MM.1S (cell line): ENCODE results near the gene C3orf20.

Experiments used
- DNase-seq: peaks from one replicate; pipeline ENCODE4 v3.0.0-alpha.2; 2015
- H2AFZ ChIP-seq: fragments of 300-600 bp; sonication (generic); 2 replicates; pipeline ENCODE4 v1.6.0; 2016; ENCODE audit warnings: antibody characterized with exemption, low read length
- H3F3A ChIP-seq: fragments of 300-600 bp; sonication (generic); 2 replicates; pipeline ENCODE4 v1.6.1; 2016; ENCODE audit warnings: mild to moderate bottlenecking, antibody characterized with exemption, low read length, moderate library complexity, mixed read lengths; ENCODE audit not compliant: insufficient read depth
- H3K27ac ChIP-seq: fragments of 300-600 bp; sonication (generic); 2 replicates; pipeline ENCODE4 v1.5.1; 2016; ENCODE audit warnings: mild to moderate bottlenecking, low read length
- H3K27me3 ChIP-seq: fragments of 300-600 bp; sonication (generic); replicated peaks from 2 replicates; pipeline ENCODE4 v1.6.0; 2016; ENCODE audit warnings: low read length; ENCODE audit not compliant: insufficient read depth
- H3K36me3 ChIP-seq: fragments of 300-600 bp; sonication (generic); replicated peaks from 2 replicates; pipeline ENCODE4 v1.6.1; 2016; ENCODE audit warnings: mild to moderate bottlenecking, low read length, mixed read lengths; ENCODE audit not compliant: insufficient read depth
- H3K4me1 ChIP-seq: fragments of 300-600 bp; sonication (generic); 2 replicates; pipeline ENCODE4 v1.6.1; 2016; ENCODE audit warnings: low read length, mixed read lengths
- H3K4me2 ChIP-seq: fragments of 300-600 bp; sonication (generic); 2 replicates; pipeline ENCODE4 v1.6.0; 2016; ENCODE audit warnings: low read depth, low read length
- H3K4me3 ChIP-seq: fragments of 300-600 bp; sonication (generic); 2 replicates; pipeline ENCODE4 v1.5.1; 2016; ENCODE audit warnings: low read length, mixed read lengths
- H3K79me2 ChIP-seq: fragments of 300-600 bp; sonication (generic); 2 replicates; pipeline ENCODE4 v1.6.1; 2016; ENCODE audit warnings: mixed run types, low read length, mixed read lengths
- H3K9ac ChIP-seq: fragments of 300-600 bp; sonication (generic); 2 replicates; pipeline ENCODE4 v1.6.1; 2016; ENCODE audit warnings: low read length, mixed read lengths
- H3K9me2 ChIP-seq: fragments of 300-600 bp; sonication (generic); replicated peaks from 2 replicates; pipeline ENCODE4 v1.6.1; 2016; ENCODE audit warnings: mild to moderate bottlenecking, low read length, mixed read lengths; ENCODE audit not compliant: insufficient read depth
- H3K9me3 ChIP-seq: fragments of 300-600 bp; sonication (generic); replicated peaks from 2 replicates; pipeline ENCODE4 v1.6.1; 2016; ENCODE audit warnings: mild to moderate bottlenecking, low read length, mixed read lengths; ENCODE audit not compliant: insufficient read depth
- H4K20me1 ChIP-seq: fragments of 300-600 bp; sonication (generic); 2 replicates; pipeline ENCODE4 v1.6.1; 2016; ENCODE audit warnings: mild to moderate bottlenecking, low read length, moderate library complexity, mixed read lengths; ENCODE audit not compliant: insufficient read depth
- EZH2 ChIP-seq: fragments of 300-600 bp; sonication (generic); optimal IDR thresholded peaks from 2 replicates; pipeline ENCODE3; 2017; ENCODE audit warnings: low read depth, mild to moderate bottlenecking, antibody characterized with exemption, low read length, mixed read lengths
- EZH2phosphoT487 ChIP-seq: fragments of 300-600 bp; sonication (generic); IDR thresholded peaks from 2 replicates; pipeline ENCODE4 v1.6.1; 2018; ENCODE audit warnings: antibody characterized with exemption, low read length
- TF ChIP-seq, protein P1 (sequence below): fragments of 300-600 bp; sonication (generic); IDR thresholded peaks from 2 replicates; pipeline ENCODE4 v1.5.1; 2016; ENCODE audit warnings: antibody characterized with exemption, low read length, mixed read lengths

C3orf20 gene

DNA sequence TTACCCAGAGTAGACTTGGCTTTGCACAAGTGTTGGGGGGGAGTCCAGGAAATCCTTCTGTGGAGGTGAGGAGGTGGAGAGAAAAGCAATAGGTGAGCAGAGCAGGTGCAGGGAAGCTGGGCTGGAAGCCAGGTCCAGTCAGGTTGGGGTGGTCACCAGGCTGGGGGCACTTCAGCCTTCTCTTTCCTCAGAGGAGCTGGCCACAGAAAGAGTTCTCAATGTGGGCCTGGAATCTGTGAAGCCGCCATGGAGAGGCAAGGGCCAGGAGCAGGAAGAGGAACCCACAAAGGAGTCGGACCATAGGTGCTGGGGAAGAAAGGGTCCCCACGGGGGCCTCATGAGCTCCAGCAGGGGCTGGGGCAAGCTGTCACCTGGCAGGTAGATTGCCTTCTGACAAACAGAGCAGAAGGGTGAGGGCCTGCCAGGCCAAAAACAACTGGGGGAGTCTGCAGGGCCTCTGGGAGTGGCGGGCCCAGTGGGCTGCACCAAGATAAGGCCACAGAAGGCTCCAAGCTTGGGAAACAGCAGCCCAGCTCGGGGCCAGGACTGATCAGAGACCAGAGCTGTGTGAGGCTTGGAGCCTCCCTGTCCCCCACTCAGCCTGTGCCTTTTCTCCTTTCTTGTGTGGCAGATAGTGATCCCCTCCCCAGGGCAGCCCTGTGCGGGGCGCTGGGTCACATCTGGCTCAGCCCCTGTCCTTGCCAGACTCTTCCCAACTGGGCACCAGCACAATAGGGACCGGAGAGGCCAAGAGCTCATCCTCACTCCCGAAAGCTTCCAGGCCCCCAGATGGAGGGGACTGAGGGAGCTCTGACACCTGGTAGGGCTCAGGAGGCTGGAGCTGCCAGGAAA lies 90.9 kb downstream of the C3orf20 start:
- Histone ChIP-seq H3K36me3 (no peaks in the 10 kb centered on the region), H3K9me2 (no peaks in the 10 kb centered on the region), H3F3A (no peaks in the 10 kb centered on the region), H2AFZ (no peak overlapping the region), H3K4me2 (no peak overlapping the region), H3K79me2 (no peaks in the 10 kb centered on the region), H4K20me1 (no peaks in the 10 kb centered on the region), H3K9me3 (no peaks in the 10 kb centered on the region), H3K27ac (no peak overlapping the region), H3K4me3 (no peak overlapping the region), H3K4me1 (no peaks in the 10 kb centered on the region), H3K9ac (no peak overlapping the region), H3K27me3 (no peaks in the 10 kb centered on the region)
- no peak for DNase-seq
- TF ChIP-seq, protein P1, sequence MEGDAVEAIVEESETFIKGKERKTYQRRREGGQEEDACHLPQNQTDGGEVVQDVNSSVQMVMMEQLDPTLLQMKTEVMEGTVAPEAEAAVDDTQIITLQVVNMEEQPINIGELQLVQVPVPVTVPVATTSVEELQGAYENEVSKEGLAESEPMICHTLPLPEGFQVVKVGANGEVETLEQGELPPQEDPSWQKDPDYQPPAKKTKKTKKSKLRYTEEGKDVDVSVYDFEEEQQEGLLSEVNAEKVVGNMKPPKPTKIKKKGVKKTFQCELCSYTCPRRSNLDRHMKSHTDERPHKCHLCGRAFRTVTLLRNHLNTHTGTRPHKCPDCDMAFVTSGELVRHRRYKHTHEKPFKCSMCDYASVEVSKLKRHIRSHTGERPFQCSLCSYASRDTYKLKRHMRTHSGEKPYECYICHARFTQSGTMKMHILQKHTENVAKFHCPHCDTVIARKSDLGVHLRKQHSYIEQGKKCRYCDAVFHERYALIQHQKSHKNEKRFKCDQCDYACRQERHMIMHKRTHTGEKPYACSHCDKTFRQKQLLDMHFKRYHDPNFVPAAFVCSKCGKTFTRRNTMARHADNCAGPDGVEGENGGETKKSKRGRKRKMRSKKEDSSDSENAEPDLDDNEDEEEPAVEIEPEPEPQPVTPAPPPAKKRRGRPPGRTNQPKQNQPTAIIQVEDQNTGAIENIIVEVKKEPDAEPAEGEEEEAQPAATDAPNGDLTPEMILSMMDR, result no peak
- TF ChIP-seq EZH2phosphoT487, result no peak
- no peak for TF ChIP-seq EZH2

DNA sequence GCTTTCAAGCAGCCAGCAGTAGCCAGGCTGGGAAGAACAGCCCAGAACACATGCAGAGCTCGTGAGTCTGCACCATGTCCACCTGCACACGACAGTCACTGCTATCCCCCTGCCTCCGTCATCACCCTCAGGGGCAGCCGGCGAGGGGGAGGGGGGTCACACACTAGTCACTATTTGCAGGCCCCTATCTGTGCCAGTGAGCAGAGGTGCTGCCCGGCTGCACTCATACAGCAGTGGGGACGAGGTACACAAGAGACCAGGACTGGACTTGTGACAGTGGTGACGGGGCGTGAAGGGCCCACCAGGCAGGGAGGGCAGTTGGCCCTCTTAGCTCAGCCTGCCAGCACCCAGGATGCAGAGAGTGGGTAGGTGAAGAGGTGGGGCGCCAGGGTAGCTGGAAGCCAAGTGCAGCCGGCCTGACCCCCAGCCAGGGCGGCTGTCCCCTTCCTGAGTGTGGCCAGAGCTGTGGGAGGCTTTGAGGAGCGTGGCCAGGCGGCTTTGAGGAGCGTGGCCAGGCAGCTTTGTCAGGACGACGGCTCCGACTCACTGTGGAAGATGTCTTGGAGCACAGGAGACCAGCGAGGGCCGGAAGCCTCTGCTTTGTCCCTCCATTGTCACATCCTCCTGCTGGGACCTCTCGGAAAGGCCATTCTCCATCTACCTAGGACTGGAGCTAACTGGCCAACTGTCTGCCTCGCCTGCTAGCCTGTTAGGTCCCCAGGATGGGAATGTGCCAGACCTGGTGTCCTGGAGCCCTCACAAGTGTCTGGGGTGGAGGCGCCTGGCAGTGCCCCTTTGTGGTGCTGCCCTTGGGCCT lies 91.7 kb downstream of the C3orf20 start:
- Histone ChIP-seq H4K20me1 (no peaks in the 10 kb centered on the region), H3K9me3 (no peaks in the 10 kb centered on the region), H2AFZ (no peak overlapping the region), H3K4me1 (no peaks in the 10 kb centered on the region), H3K36me3 (no peaks in the 10 kb centered on the region), H3K27me3 (no peaks in the 10 kb centered on the region), H3K9ac (no peak overlapping the region), H3K4me2 (no peak overlapping the region), H3K27ac (no peak overlapping the region), H3K4me3 (no peak overlapping the region), H3F3A (no peaks in the 10 kb centered on the region), H3K9me2 (no peaks in the 10 kb centered on the region), H3K79me2 (no peaks in the 10 kb centered on the region)
- TF ChIP-seq EZH2phosphoT487 (no peak), EZH2 (no peak)
- TF ChIP-seq, protein P1, result no peak
- no peak for DNase-seq

DNA sequence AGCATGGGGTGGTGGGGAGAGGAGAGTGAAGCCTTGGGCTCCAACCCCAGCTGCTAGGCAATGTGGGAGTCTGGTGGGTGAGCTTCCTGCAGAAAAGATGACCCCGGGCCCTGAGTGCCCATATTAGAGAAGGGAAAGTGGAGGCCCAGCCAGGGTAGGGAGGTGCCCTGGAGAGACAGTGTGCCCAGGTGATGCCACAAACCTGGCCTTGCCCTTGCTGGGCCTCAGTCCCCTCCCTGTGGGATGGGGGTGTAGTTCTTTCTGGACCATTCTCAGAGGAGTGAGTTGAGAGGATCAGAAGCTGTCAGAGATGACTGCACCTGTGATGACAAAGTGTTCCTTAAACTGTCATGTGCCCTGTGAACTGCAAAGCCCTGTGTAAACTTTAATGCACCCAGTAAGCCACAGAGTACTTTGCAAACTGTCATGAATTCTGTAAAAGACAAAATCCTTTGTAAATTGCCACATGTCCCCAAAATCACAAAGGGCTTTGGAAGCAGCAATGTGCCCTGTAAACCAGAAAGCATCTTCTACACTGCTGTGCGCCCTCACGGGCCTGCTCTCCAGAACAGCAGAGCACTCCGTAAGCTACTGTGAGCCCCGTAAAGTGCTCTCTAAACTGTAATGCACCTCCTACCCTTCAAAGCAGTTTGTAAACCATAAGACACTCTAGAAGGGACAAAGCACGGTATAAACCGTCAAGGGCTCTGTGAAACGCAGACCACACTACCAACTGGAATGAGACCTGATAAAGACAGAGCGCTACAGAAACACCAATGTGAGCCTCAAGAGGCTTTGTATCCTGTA lies 92.5 kb downstream of the C3orf20 start:
- H3K36me3 ChIP-seq, result no peaks in the 10 kb centered on the region
- no peak overlapping the region for H3K9ac ChIP-seq
- no peaks in the 10 kb centered on the region for H3K9me3 ChIP-seq
- DNase-seq, result no peak
- no peaks in the 10 kb centered on the region for H3K4me1 ChIP-seq
- H3K4me3 ChIP-seq, result no peak overlapping the region
- no peaks in the 10 kb centered on the region for H3F3A ChIP-seq
- H3K4me2 ChIP-seq, result no peak overlapping the region
- H2AFZ ChIP-seq, result no peak overlapping the region
- H4K20me1 ChIP-seq, result no peaks in the 10 kb centered on the region
- H3K27ac ChIP-seq, result no peak overlapping the region
- H3K79me2 ChIP-seq, result no peaks in the 10 kb centered on the region
- no peaks in the 10 kb centered on the region for H3K27me3 ChIP-seq
- no peaks in the 10 kb centered on the region for H3K9me2 ChIP-seq
- TF ChIP-seq, protein P1, result no peak
- TF ChIP-seq EZH2 (no peak), EZH2phosphoT487 (no peak)
